GM23338 (cell line): ENCODE measurements around the gene TBCD. TPM values are rescaled to one million over a fixed set of nuclear protein-coding genes. Genes with fewer than 3 reads are reported as not detected.

ENCODE experiments used
- ATAC-seq: fragments of 200-7000 bp; cut with Tn5 transposase; 3 replicates; pipeline ENCODE4 v1.9.1; 2020
- DNase-seq: peaks from one replicate; pipeline ENCODE4 v3.0.0-alpha.2; 2015; ENCODE audit warnings: low spot score
- H2AFZ ChIP-seq: fragments of 200-600 bp; sonication (generic); 2 replicates; pipeline ENCODE4 v1.8.0; 2016; ENCODE audit warnings: antibody characterized with exemption, mild to moderate bottlenecking, moderate library complexity
- H3F3A ChIP-seq: fragments of 200-600 bp; sonication (generic); replicated peaks from 2 replicates; pipeline ENCODE4 v1.8.0; 2017; ENCODE audit warnings: antibody characterized with exemption, mixed run types, low read depth
- H3K27ac ChIP-seq: fragments of 200-600 bp; sonication (generic); 2 replicates; pipeline ENCODE4 v1.6.1; 2016; ENCODE audit warnings: low read depth
- H3K27me3 ChIP-seq: fragments of 200-600 bp; sonication (generic); 2 replicates; pipeline ENCODE4 v1.8.0; 2016; ENCODE audit warnings: mild to moderate bottlenecking, mixed run types, moderate library complexity; ENCODE audit not compliant: insufficient read depth
- H3K36me3 ChIP-seq: fragments of 200-600 bp; sonication (generic); 2 replicates; pipeline ENCODE4 v1.8.0; 2016; ENCODE audit warnings: mild to moderate bottlenecking; ENCODE audit not compliant: insufficient read depth
- H3K4me1 ChIP-seq: fragments of 200-600 bp; sonication (generic); 2 replicates; pipeline ENCODE4 v1.8.0; 2016; ENCODE audit warnings: mild to moderate bottlenecking, moderate library complexity; ENCODE audit not compliant: insufficient read depth
- H3K4me2 ChIP-seq: fragments of 200-600 bp; sonication (generic); 2 replicates; pipeline ENCODE4 v1.7.1; 2017; ENCODE audit warnings: mixed run types
- H3K4me3 ChIP-seq: fragments of 200-600 bp; sonication (generic); 2 replicates; pipeline ENCODE4 v1.6.1; 2016; ENCODE audit warnings: mixed run types
- H3K79me2 ChIP-seq: fragments of 200-600 bp; sonication (generic); replicated peaks from 2 replicates; pipeline ENCODE4 v1.8.0; 2017; ENCODE audit warnings: mild to moderate bottlenecking; ENCODE audit not compliant: insufficient read depth
- H3K9me2 ChIP-seq: fragments of 200-600 bp; sonication (generic); 2 replicates; pipeline ENCODE4 v1.8.0; 2017; ENCODE audit not compliant: insufficient read depth
- H4K20me1 ChIP-seq: fragments of 200-600 bp; sonication (generic); replicated peaks from 2 replicates; pipeline ENCODE4 v1.8.0; 2017; ENCODE audit warnings: mild to moderate bottlenecking; ENCODE audit not compliant: insufficient read depth
- H3K27ac Mint-ChIP-seq: 2 replicates; pipeline ENCODE4 v1.8.0; 2020; ENCODE audit warnings: inconsistent platforms, mild to moderate bottlenecking, moderate library complexity, mixed read lengths
- H3K27me3 Mint-ChIP-seq: 3 replicates; pipeline ENCODE4 v1.8.0; 2022; ENCODE audit warnings: low read depth, mild to moderate bottlenecking, moderate library complexity, mixed read lengths, inconsistent platforms; ENCODE audit not compliant: insufficient read depth, poor library complexity
- H3K36me3 Mint-ChIP-seq: 3 replicates; pipeline ENCODE4 v1.8.0; 2021; ENCODE audit warnings: low read depth, mild to moderate bottlenecking, inconsistent platforms, moderate library complexity, mixed read lengths
- H3K4me1 Mint-ChIP-seq: 3 replicates; pipeline ENCODE4 v1.8.0; 2020; ENCODE audit warnings: mild to moderate bottlenecking, inconsistent platforms, mixed read lengths
- H3K4me3 Mint-ChIP-seq: 3 replicates; pipeline ENCODE4 v1.8.0; 2021; ENCODE audit warnings: moderate library complexity, mild to moderate bottlenecking, inconsistent platforms, mixed read lengths
- H3K9me3 Mint-ChIP-seq: 3 replicates; pipeline ENCODE4 v1.8.0; 2020; ENCODE audit warnings: moderate library complexity, mild to moderate bottlenecking, inconsistent platforms, mixed read lengths
- CREB1 ChIP-seq: fragments of 250-450 bp; sonication (Bioruptor Pico); IDR thresholded peaks from 2 replicates; pipeline ENCODE4 v1.5.0; 2020; ENCODE audit warnings: low read depth, mild to moderate bottlenecking, moderate library complexity
- CTCF ChIP-seq, 2 experiments: fragments of 200-600 bp in 1 of 2; sonication (generic) in 1 of 2; conservative IDR thresholded peaks; 2 replicates each; pipeline versions ENCODE4 v1.5.1 to v1.6.1; 2016 to 2017; ENCODE audit warnings: antibody characterized with exemption in 2 of 2, low read depth in 2 of 2, mild to moderate bottlenecking in 2 of 2, moderate library complexity in 1 of 2
- ETS1 ChIP-seq: IDR thresholded peaks from 2 replicates; pipeline ENCODE4 v1.6.1; 2016; ENCODE audit warnings: antibody characterized with exemption
- EZH2 ChIP-seq: fragments of 200-600 bp; sonication (generic); IDR thresholded peaks from one replicate; pipeline ENCODE4 v1.8.0; 2017; ENCODE audit warnings: antibody characterized with exemption, mild to moderate bottlenecking, low read depth; ENCODE audit not compliant: unreplicated experiment
- EZH2phosphoT487 ChIP-seq: fragments of 200-600 bp; sonication (generic); IDR thresholded peaks from one replicate; pipeline ENCODE4 v1.8.1; 2018; ENCODE audit warnings: antibody characterized with exemption; ENCODE audit not compliant: unreplicated experiment
- JUNB ChIP-seq: IDR thresholded peaks from one replicate; pipeline ENCODE4 v1.6.1; 2016; ENCODE audit warnings: antibody characterized with exemption; ENCODE audit not compliant: unreplicated experiment
- NANOG ChIP-seq: IDR thresholded peaks from 2 replicates; pipeline ENCODE4 v1.6.1; 2016; ENCODE audit warnings: antibody characterized with exemption, borderline replicate concordance
- POLR2AphosphoS5 ChIP-seq: IDR thresholded peaks from 2 replicates; pipeline ENCODE4 v1.6.1; 2016; ENCODE audit warnings: antibody characterized with exemption, low read depth
- REST ChIP-seq: IDR thresholded peaks from one replicate; pipeline ENCODE4 v1.6.1; 2018; ENCODE audit warnings: antibody characterized with exemption; ENCODE audit not compliant: unreplicated experiment
- STAT1 ChIP-seq: IDR thresholded peaks from one replicate; pipeline ENCODE4 v1.6.1; 2016; ENCODE audit warnings: antibody characterized with exemption; ENCODE audit not compliant: unreplicated experiment
- ZNF114 ChIP-seq: fragments of 250-450 bp; sonication (Bioruptor Pico); IDR thresholded peaks from 2 replicates; pipeline ENCODE4 v1.5.0; 2020; ENCODE audit warnings: mild to moderate bottlenecking, moderate library complexity
- ZNF331 ChIP-seq: fragments of 250-450 bp; sonication (Bioruptor Pico); IDR thresholded peaks from 2 replicates; pipeline ENCODE4 v1.5.0; 2020; ENCODE audit warnings: low read depth, mild to moderate bottlenecking, moderate library complexity
- polyA plus RNA-seq: library from polyadenylated mRNA; unstranded; fragments of >200 nt; fragmentation: Nextera tagmentation; extraction: Ambion mirVana; gene quantifications from 2 replicates; pipeline ENCODE4 v1.2.1, GENCODE V29; 2016
- total RNA-seq: library from RNA; depleted of rRNA; stranded (reverse); fragments of >200 nt; shearing (Covaris generic); gene quantifications from 2 replicates; pipeline ENCODE4 v1.2.3, GENCODE V29; 2014
- TF ChIP-seq, protein P1 (sequence below): fragments of 250-450 bp; sonication (Bioruptor Pico); IDR thresholded peaks from 2 replicates; pipeline ENCODE4 v1.5.0; 2020; ENCODE audit warnings: mild to moderate bottlenecking, moderate library complexity

Gene TBCD
- total and polyA plus RNA-seq, 2 experiments from 2014 or later, result 75.0 to 116 TPM

- Mint-ChIP-seq H3K9me3 (no peaks in the 10 kb centered on the region; the same call in 1 of the 3 replicates), H3K36me3 (peaks cover 53% of the 10 kb centered on the region), H3K27me3 (peaks cover 23% of the 10 kb centered on the region), H3K27ac (no peak overlapping the region), H3K4me1 (peaks cover 2% of the 10 kb centered on the region; the same call in 1 of the 3 replicates), H3K4me3 (no peak overlapping the region)
- no peak overlapping the region for H2AFZ ChIP-seq
- no peaks in the 10 kb centered on the region; the same call in 1 of the 2 replicates for H4K20me1 ChIP-seq
- TF ChIP-seq JUNB, result no peak
- no peak for TF ChIP-seq STAT1
- no peak for TF ChIP-seq POLR2AphosphoS5
- TF ChIP-seq REST, result no peak
- TF ChIP-seq ZNF114 (CRISPR knock-in tag), result no peak
- no peak for TF ChIP-seq EZH2phosphoT487
- no peak for TF ChIP-seq EZH2
- TF ChIP-seq ZNF331, result no peak
- no peak for TF ChIP-seq NANOG
- TF ChIP-seq CTCF (conservative IDR thresholded peaks at IDR 0.05; ENCODE audit: low read depth in 2 of 2), result no peak
- no peak for TF ChIP-seq ETS1
- TF ChIP-seq, protein P1, sequence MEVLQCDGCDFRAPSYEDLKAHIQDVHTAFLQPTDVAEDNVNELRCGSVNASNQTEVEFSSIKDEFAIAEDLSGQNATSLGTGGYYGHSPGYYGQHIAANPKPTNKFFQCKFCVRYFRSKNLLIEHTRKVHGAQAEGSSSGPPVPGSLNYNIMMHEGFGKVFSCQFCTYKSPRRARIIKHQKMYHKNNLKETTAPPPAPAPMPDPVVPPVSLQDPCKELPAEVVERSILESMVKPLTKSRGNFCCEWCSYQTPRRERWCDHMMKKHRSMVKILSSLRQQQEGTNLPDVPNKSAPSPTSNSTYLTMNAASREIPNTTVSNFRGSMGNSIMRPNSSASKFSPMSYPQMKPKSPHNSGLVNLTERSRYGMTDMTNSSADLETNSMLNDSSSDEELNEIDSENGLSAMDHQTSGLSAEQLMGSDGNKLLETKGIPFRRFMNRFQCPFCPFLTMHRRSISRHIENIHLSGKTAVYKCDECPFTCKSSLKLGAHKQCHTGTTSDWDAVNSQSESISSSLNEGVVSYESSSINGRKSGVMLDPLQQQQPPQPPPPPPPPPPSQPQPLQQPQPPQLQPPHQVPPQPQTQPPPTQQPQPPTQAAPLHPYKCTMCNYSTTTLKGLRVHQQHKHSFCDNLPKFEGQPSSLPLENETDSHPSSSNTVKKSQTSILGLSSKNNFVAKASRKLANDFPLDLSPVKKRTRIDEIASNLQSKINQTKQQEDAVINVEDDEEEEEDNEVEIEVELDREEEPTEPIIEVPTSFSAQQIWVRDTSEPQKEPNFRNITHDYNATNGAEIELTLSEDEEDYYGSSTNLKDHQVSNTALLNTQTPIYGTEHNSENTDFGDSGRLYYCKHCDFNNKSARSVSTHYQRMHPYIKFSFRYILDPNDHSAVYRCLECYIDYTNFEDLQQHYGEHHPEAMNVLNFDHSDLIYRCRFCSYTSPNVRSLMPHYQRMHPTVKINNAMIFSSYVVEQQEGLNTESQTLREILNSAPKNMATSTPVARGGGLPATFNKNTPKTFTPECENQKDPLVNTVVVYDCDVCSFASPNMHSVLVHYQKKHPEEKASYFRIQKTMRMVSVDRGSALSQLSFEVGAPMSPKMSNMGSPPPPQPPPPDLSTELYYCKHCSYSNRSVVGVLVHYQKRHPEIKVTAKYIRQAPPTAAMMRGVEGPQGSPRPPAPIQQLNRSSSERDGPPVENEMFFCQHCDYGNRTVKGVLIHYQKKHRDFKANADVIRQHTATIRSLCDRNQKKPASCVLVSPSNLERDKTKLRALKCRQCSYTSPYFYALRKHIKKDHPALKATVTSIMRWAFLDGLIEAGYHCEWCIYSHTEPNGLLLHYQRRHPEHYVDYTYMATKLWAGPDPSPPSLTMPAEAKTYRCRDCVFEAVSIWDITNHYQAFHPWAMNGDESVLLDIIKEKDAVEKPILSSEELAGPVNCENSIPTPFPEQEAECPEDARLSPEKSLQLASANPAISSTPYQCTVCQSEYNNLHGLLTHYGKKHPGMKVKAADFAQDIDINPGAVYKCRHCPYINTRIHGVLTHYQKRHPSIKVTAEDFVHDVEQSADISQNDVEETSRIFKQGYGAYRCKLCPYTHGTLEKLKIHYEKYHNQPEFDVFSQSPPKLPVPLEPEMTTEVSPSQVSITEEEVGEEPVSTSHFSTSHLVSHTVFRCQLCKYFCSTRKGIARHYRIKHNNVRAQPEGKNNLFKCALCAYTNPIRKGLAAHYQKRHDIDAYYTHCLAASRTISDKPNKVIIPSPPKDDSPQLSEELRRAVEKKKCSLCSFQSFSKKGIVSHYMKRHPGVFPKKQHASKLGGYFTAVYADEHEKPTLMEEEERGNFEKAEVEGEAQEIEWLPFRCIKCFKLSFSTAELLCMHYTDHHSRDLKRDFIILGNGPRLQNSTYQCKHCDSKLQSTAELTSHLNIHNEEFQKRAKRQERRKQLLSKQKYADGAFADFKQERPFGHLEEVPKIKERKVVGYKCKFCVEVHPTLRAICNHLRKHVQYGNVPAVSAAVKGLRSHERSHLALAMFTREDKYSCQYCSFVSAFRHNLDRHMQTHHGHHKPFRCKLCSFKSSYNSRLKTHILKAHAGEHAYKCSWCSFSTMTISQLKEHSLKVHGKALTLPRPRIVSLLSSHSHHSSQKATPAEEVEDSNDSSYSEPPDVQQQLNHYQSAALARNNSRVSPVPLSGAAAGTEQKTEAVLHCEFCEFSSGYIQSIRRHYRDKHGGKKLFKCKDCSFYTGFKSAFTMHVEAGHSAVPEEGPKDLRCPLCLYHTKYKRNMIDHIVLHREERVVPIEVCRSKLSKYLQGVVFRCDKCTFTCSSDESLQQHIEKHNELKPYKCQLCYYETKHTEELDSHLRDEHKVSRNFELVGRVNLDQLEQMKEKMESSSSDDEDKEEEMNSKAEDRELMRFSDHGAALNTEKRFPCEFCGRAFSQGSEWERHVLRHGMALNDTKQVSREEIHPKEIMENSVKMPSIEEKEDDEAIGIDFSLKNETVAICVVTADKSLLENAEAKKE, result no peak
- no peak for TF ChIP-seq CREB1
- H3K4me1 ChIP-seq, result no peaks in the 10 kb centered on the region
- H3K36me3 ChIP-seq, result no peaks in the 10 kb centered on the region
- H3K27ac ChIP-seq, result no peak overlapping the region
- no peaks in the 10 kb centered on the region for H3K27me3 ChIP-seq
- H3K79me2 ChIP-seq, result peaks cover 29% of the 10 kb centered on the region
- H3K4me3 ChIP-seq, result no peak overlapping the region
- ATAC-seq (no peak), DNase-seq (no peak)
- H3F3A ChIP-seq, result no peaks in the 10 kb centered on the region
- H3K9me2 ChIP-seq, result no peaks in the 10 kb centered on the region
- no peak overlapping the region for H3K4me2 ChIP-seq
These were observed 151.4 kb downstream of the TBCD start for GRCh38 chr17:82902972-82903874.
